HepG2 (cell line): Measurements from ENCODE around the gene HK2. TPM values are rescaled to one million over a fixed set of nuclear protein-coding genes. Genes with fewer than 3 reads are reported as not detected.

ENCODE experiments used
- ADNP ChIP-seq: sonication (generic); formaldehyde crosslinking; IDR thresholded peaks from 2 replicates; pipeline ENCODE4 v1.4.0; 2020; ENCODE audit warnings: missing genetic modification reagents
- AGO1 ChIP-seq: fragments of 200-400 bp; formaldehyde crosslinking; IDR thresholded peaks from 2 replicates; pipeline ENCODE4 v1.6.1; 2017; ENCODE audit warnings: mild to moderate bottlenecking, low read depth, low read length, moderate library complexity; ENCODE audit not compliant: poor library complexity, severe bottlenecking
- DBP ChIP-seq: sonication (generic); formaldehyde crosslinking; IDR thresholded peaks from 2 replicates; pipeline ENCODE4 v1.4.0; 2020; ENCODE audit warnings: missing genetic modification reagents; ENCODE audit errors: not compliant biosample characterization
- EHMT2 ChIP-seq: fragments of 200-600 bp; sonication (generic); IDR thresholded peaks from 2 replicates; pipeline ENCODE4 v1.7.0; 2017; ENCODE audit warnings: antibody characterized with exemption, low read depth, low read length, borderline replicate concordance
- GATAD1 ChIP-seq: IDR thresholded peaks from 2 replicates; pipeline ENCODE4 v1.6.1; 2016; ENCODE audit warnings: missing genetic modification reagents, missing compliant biosample characterization
- MAF1 ChIP-seq: sonication (generic); formaldehyde crosslinking; IDR thresholded peaks from 2 replicates; pipeline ENCODE4 v1.5.0; 2020; ENCODE audit warnings: missing genetic modification reagents, borderline replicate concordance
- NFIB ChIP-seq: sonication (generic); formaldehyde crosslinking; IDR thresholded peaks from 2 replicates; pipeline ENCODE4 v1.9.0; 2021; ENCODE audit warnings: missing genetic modification reagents, mild to moderate bottlenecking, borderline replicate concordance
- ONECUT2 ChIP-seq: sonication (generic); formaldehyde crosslinking; IDR thresholded peaks from 2 replicates; pipeline ENCODE4 v1.4.0; 2020; ENCODE audit warnings: missing genetic modification reagents
- PAX8 ChIP-seq: sonication (generic); formaldehyde crosslinking; IDR thresholded peaks from 2 replicates; pipeline ENCODE4 v1.8.0; 2022; ENCODE audit warnings: mild to moderate bottlenecking, missing genetic modification reagents, borderline replicate concordance
- PBX3 ChIP-seq: sonication (generic); formaldehyde crosslinking; IDR thresholded peaks from 2 replicates; pipeline ENCODE4 v1.8.1; 2023; ENCODE audit warnings: missing genetic modification reagents, inconsistent platforms, borderline replicate concordance
- RORA ChIP-seq: sonication (generic); formaldehyde crosslinking; IDR thresholded peaks from 2 replicates; pipeline ENCODE4 v1.5.0; 2020; ENCODE audit warnings: mild to moderate bottlenecking, missing genetic modification reagents, moderate library complexity
- SETDB1 ChIP-seq: sonication (generic); formaldehyde crosslinking; IDR thresholded peaks from 2 replicates; pipeline ENCODE4 v1.5.1; 2020; ENCODE audit warnings: missing genetic modification reagents, mild to moderate bottlenecking, borderline replicate concordance
- ZFP41 ChIP-seq: sonication (generic); formaldehyde crosslinking; IDR thresholded peaks from 2 replicates; pipeline ENCODE4 v1.4.0; 2020; ENCODE audit warnings: mild to moderate bottlenecking, missing genetic modification reagents, borderline replicate concordance
- ZKSCAN8 ChIP-seq: IDR thresholded peaks from 2 replicates; pipeline ENCODE4 v1.6.1; 2016; ENCODE audit warnings: borderline replicate concordance, missing genetic modification reagents, missing compliant biosample characterization
- ZNF235 ChIP-seq: sonication (generic); formaldehyde crosslinking; IDR thresholded peaks from 2 replicates; pipeline ENCODE4 v1.8.1; 2023; ENCODE audit warnings: mild to moderate bottlenecking, missing genetic modification reagents, borderline replicate concordance
- ZNF512B ChIP-seq: sonication (generic); formaldehyde crosslinking; IDR thresholded peaks from 2 replicates; pipeline ENCODE4 v1.5.1; 2020; ENCODE audit warnings: missing genetic modification reagents, mild to moderate bottlenecking, borderline replicate concordance
- ZNF597 ChIP-seq: sonication (generic); formaldehyde crosslinking; IDR thresholded peaks from 2 replicates; pipeline ENCODE4 v1.5.0; 2020; ENCODE audit warnings: missing genetic modification reagents
- ZNF749 ChIP-seq: sonication (generic); formaldehyde crosslinking; IDR thresholded peaks from 2 replicates; pipeline ENCODE4 v1.8.0; 2022; ENCODE audit warnings: mild to moderate bottlenecking, missing genetic modification reagents, moderate library complexity, borderline replicate concordance
- ZNF781 ChIP-seq: sonication (generic); formaldehyde crosslinking; IDR thresholded peaks from 2 replicates; pipeline ENCODE4 v1.5.1; 2020; ENCODE audit warnings: borderline replicate concordance, mild to moderate bottlenecking, missing genetic modification reagents; ENCODE audit errors: not compliant biosample characterization
- polyA plus RNA-seq, 8 experiments: library from polyadenylated mRNA; depleted of rRNA in 3 of 8; stranded (reverse) in 7 of 8; unstranded in 1 of 8; fragments of >200 nt; fragmentation: Illumina TruSeq in 4 of 8; extraction: Trizol in 4 of 8; gene quantifications; 2 replicates each; pipeline versions ENCODE4 v1.2.1 to v1.2.3, GENCODE V29; 2011 to 2016; ENCODE audit warnings: low read depth in 4 of 8, missing spikeins in 1 of 8, mixed read lengths in 1 of 8; ENCODE audit not compliant: insufficient read depth in 1 of 8
- total RNA-seq, 5 experiments: library from RNA; depleted of rRNA; stranded (reverse); fragments of >200 nt; fragmentation: Illumina TruSeq; extraction: Trizol; gene quantifications; 2 replicates each; pipeline ENCODE4 v1.2.3, GENCODE V29; 2016; ENCODE audit warnings: low read depth in 1 of 5

The HK2 gene
- total and polyA plus RNA-seq, 2 of the 13 experiments (the other 11 are each of a cell fraction or from before 2014, with no cell fraction given): 13.2 to 101 TPM

GRCh38 chr2:74834792-74835755 lies 1.1 kb downstream of the HK2 start (continued):
- no peak for TF ChIP-seq ZNF597
- TF ChIP-seq NFIB (CRISPR knock-in tag): no peak
- no peak for TF ChIP-seq PAX8 (CRISPR knock-in tag)
- 0 out of 2 replicates have a peak, but pooled peaks have one; percentile 16 for TF ChIP-seq GATAD1
- TF ChIP-seq ZNF235: 0 out of 2 replicates have a peak, but pooled peaks have one; percentile 79
- no peak for TF ChIP-seq ZNF749 (CRISPR knock-in tag)
- TF ChIP-seq DBP (CRISPR knock-in tag): no peak
- no peak for TF ChIP-seq ZKSCAN8 (CRISPR knock-in tag)
- TF ChIP-seq AGO1: peak; percentile 56
- TF ChIP-seq SETDB1 (CRISPR knock-in tag): no peak
- TF ChIP-seq ADNP (CRISPR knock-in tag): no peak
- TF ChIP-seq ONECUT2 (CRISPR knock-in tag): no peak
- no peak; the same call in 1 of the 2 replicates for TF ChIP-seq PBX3
- no peak for TF ChIP-seq EHMT2
- TF ChIP-seq ZFP41: no peak
- TF ChIP-seq RORA: no peak
- 0 out of 2 replicates have a peak, but pooled peaks have one; percentile 60 for TF ChIP-seq ZNF512B (CRISPR knock-in tag)
- TF ChIP-seq ZNF781 (CRISPR knock-in tag): peak; percentile 19
- peak; percentile 58; the same call in 1 of the 2 replicates for TF ChIP-seq MAF1 (CRISPR knock-in tag)
